ENCODE measurements around the gene TOR4A. TPM values are rescaled to one million over a fixed set of nuclear protein-coding genes. Genes with fewer than 3 reads are reported as not detected.
A peak's percentile ranks its signal among the peaks of the same experiment; 100 is the strongest.
"Not testable (repeated sequence)": the region's sequence is repeated elsewhere in the genome, so short reads cannot be mapped to it uniquely, and the experiment has no call there.

The TOR4A gene
- total RNA-seq, 1 experiment from 2014 or later, result 38.2 TPM

DNA sequence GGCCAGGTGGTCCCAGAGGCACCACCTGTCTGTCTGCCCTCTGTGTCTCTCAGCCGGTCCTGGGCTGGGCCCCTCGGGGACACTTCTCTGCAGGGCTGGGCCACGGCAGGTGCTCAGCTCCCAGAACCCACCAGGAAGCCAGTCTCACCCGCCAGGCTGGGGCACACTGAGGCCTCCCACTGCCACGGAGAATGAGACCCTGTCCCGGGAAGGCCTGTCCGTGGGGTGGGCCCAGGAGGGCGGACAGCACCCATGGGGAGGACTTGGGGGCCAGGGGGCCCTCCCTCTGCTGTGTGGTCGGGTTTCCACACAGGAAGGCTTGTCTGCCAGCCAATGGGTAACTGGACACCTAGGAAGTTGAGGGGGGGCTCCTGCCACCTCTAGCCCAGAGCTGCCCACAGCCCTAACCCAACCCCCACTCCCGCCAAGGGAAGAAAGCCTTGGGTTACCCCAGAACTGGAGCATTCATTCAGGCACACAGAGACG is 40.5 kb upstream of the TOR4A start:
- in situ Hi-C loops (cut with HindIII; ENCODE audit: low sequenced_read_pairs), result no loop called here

DNA sequence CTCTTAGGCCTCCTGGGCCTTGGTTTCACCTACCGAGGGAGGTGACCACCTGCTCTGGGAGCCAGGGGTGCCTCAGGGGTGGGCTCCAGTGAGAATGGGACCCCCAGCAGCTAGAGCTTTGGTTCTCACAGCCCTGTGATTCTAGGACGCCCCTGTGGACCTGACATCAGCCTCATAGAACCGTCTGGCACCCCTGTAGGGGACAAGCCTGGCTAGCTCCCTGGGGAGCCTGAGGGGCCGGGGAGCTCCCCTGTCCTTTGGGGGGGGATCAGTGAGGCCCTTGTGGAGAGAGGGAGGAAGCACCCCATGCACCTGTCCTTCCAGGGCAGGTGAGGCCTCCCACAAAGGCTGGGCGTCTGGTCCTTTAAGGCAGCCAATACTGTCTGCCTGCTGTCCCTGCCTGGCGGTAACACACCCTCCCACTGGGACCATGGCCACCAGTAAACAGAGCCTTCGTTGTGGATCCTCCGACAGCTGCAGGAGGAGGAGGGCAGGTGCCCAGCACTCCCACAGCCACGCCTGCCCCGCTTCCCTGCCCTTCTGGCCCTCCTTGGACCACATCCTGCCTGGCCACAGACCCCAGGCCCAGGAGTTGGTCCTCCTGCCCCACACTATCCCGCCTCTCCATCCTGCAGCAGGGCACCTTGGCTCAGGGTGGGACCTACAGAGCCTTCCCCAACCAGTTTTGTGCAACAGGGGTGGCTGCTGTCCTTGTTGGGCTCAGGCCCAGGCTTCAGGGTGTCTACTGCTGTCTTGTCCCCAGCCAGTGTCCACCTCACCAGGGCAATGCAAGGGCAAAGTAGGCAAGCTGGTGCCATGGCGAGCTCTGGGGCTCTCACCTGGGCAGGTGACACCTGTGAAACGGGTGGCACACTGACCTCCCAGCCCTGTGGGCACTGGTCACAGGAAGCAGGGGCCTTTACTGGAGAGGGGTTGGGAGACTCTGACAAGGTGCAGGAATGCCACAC is 39.5 kb upstream of the TOR4A start:
- DNase-seq (ENCODE audit: low spot score), result no peak
- in situ Hi-C loops (cut with HindIII; ENCODE audit: low sequenced_read_pairs), result no loop called here

More for the DNA sequence above, 40.5 kb upstream of the TOR4A start:
- DNase-seq (ENCODE audit: low spot score), result no peak

DNA sequence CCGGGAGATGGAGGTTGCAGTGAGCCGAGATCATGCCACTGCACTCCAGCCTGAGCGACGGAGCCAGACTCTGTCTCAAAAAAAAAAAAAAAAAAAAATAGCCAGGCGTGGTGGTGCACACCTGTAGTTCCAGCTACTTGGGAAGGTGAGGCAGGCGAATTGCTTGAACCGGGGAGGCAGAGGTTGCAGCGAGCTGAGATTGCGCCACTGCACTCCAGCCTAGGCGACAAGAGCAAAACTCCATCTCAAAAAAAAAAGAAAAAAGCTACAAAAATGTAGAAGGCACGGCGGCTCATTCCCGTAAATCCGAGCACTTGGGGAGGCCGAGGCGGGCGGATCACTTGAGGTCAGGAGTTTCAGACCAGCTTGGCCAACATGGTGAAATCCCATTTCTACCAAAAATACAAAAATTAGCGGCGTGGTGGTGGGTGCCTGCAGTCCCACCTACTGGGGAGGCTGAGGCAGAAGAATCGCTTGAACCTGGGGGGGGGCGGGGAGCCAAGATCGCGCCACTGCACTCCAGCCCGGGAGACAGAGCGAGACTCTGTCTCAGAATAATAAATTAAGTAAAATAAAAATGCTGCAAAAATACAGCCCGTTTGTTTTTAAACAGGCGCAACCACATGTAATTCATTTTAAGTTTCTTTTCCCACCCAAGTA is 37.9 kb upstream of the TOR4A start:
- DNase-seq (ENCODE audit: low spot score); in situ Hi-C loops (cut with HindIII; ENCODE audit: low sequenced_read_pairs): not testable (repeated sequence)

DNA sequence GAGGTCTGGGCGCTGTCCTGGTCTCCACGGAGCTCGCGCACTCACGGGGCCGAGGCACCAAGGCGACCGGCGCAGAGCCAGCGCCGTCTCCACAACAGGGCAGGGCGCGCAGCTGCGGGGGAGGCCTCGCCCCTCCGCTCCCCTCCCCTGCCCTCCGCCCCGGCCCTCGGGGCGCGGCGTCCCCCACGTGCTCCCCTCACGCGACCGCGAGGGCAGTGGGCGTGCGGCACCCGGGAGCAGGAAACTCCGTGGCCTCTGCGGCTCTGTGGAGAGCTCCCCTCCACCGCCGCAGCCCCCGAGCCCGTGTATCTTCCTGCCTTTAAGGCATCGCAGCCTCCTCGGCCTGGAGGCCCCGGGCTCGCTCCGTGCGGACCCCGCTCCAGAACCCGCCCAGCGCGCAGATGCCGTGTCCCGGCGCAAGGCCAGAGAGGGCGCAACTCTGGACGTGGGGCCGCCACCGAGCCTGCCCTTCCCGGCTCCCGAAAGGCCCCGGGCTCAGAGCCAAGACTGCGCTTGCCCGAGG is 37.1 kb upstream of the TOR4A start:
- in situ Hi-C loops (cut with HindIII; ENCODE audit: low sequenced_read_pairs), result no loop called here
- DNase-seq (ENCODE audit: low spot score), result no peak

DNA sequence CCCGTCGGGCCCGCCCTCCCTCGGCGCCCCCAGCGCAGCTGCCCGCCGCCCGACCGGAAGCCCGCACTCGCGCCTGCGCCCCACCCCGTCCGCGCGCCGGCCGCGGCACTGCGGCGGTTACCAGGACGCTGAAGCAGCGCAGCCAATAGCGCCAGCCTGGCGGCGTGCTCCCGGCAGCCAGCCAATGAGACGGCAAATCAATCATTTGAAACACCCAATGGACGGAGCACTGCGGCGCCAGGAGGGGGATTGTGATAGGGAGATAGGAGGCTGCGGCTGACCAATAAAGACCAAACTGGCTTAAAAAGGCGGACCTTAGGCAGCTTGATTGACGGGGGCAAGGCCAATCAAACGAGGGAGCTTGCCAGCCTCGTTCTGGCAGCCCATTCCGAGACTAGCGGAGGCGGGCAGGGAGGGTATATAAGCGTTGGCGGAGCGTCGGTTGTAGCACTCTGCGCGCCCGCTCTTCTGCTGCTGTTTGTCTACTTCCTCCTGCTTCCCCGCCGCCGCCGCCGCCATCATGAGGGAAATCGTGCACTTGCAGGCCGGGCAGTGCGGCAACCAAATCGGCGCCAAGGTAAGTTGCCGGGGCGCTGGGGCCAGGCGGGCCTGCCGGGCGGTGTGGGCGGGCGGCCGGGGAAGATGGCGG is 36.6 kb upstream of the TOR4A start, which contains the start of gene TUBB4B:
TUBB4B (plus strand) TSS at position 447 of the 649 bp plus-strand sequence; CDS start at position 521, 74 bp downstream.
- in situ Hi-C loops (cut with HindIII; ENCODE audit: low sequenced_read_pairs), result no loop called here
- DNase-seq (ENCODE audit: low spot score), result peak; percentile 100

DNA sequence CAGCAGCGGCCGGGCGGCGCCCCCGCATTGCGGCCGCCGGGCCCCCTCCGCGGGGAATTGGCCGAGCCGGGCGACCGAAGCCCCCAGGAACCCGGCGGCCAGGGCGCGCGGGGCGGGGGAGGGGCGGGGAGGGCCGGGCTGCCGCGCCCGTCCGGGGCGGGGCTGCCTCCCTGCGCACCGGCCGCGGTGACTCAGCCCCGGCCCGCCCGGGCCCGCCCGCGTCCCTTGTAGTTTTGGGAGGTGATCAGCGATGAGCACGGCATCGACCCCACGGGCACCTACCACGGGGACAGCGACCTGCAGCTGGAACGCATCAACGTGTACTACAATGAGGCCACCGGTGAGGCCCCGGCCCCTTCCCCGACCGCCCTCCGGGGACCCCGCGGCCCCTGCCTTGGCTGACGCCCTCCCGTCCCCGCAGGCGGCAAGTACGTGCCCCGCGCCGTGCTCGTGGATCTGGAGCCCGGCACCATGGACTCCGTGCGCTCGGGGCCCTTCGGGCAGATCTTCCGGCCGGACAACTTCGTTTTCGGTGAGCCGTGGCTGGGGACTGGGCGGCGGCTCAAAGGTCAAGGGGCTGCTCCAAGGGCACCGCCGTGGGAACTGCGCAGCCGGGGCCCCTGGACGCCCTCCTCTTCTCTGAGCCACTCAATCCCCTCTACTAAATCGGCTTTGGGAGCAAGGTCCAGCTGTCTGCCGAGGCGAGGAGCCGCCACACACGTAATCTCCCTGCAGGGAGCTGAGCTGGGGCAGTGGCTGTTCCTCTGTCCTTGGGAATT is 35.8 kb upstream of the TOR4A start:
- in situ Hi-C loops (cut with HindIII; ENCODE audit: low sequenced_read_pairs), result no loop called here
- no peak for DNase-seq (ENCODE audit: low spot score)

DNA sequence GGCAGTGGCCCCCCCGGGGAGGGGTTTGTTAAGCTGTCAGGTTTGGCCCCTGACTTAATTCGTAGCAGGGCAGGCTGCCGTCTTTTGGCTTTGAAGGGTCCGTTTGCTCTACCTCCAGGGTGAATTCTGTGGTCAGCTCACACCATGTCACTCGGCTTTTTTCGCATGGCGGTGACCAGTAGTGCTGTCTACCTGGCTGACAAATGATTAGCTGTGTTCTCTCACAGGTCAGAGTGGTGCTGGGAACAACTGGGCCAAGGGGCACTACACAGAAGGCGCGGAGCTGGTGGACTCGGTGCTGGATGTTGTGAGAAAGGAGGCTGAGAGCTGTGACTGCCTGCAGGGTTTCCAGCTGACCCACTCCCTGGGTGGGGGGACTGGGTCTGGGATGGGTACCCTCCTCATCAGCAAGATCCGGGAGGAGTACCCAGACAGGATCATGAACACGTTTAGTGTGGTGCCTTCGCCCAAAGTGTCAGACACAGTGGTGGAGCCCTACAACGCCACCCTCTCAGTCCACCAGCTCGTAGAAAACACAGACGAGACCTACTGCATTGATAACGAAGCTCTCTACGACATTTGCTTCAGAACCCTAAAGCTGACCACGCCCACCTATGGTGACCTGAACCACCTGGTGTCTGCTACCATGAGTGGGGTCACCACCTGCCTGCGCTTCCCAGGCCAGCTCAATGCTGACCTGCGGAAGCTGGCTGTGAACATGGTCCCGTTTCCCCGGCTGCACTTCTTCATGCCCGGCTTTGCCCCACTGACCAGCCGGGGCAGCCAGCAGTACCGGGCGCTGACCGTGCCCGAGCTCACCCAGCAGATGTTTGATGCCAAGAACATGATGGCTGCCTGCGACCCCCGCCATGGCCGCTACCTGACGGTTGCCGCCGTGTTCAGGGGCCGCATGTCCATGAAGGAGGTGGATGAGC is 35.0 kb upstream of the TOR4A start:
- in situ Hi-C loops (cut with HindIII; ENCODE audit: low sequenced_read_pairs), result no loop called here
- no peak for DNase-seq (ENCODE audit: low spot score)

DNA sequence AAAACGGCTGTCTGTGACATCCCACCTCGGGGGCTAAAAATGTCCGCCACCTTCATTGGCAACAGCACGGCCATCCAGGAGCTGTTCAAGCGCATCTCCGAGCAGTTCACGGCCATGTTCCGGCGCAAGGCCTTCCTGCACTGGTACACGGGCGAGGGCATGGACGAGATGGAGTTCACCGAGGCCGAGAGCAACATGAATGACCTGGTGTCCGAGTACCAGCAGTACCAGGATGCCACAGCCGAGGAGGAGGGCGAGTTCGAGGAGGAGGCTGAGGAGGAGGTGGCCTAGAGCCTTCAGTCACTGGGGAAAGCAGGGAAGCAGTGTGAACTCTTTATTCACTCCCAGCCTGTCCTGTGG is 34.3 kb upstream of the TOR4A start:
- in situ Hi-C loops (cut with HindIII; ENCODE audit: low sequenced_read_pairs), result not testable (repeated sequence)

DNA sequence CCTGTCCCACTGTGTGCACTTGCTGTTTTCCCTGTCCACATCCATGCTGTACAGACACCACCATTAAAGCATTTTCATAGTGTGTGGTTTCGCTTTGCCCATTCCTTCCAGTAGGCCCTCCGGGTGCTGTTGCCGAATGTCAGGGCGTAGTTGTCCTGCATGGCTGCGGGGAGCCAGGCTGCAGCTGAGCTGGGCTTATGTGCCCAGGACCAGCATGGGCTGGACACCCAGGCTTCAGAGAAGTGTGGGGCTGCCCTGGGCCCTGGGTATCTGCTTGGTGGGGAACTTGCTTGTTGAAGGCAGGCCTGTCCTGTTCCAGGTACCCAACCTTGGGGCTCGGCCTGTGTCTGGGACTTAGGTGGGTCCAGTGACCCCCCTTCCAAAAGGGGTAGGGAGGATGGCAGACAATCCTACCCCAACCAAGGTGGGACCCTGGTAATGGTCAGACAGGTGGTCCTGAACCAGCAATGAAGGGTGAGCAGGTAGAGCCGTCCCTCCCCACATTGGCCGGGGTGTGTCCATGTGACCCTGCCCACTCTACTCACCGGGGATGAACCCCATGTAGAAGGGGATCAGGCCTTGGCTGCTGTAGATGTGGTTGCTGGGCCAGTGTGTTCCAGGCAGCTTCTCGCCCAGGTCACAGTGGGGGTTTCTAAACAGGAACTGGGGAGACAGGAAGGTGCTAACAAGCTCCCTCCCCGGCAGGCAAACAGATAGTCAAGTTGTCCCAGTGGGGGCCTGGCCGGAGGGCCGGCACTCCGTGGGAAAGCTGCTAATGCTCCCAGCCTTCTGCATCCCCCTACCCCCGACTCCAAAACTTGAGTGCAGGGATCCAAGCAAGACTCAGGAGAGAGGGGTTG is 33.7 kb upstream of the TOR4A start:
- in situ Hi-C loops (cut with HindIII; ENCODE audit: low sequenced_read_pairs), result no loop called here
- DNase-seq (ENCODE audit: low spot score), result no peak

More for the DNA sequence above, 34.3 kb upstream of the TOR4A start:
- not testable (repeated sequence) for DNase-seq (ENCODE audit: low spot score)

DNA sequence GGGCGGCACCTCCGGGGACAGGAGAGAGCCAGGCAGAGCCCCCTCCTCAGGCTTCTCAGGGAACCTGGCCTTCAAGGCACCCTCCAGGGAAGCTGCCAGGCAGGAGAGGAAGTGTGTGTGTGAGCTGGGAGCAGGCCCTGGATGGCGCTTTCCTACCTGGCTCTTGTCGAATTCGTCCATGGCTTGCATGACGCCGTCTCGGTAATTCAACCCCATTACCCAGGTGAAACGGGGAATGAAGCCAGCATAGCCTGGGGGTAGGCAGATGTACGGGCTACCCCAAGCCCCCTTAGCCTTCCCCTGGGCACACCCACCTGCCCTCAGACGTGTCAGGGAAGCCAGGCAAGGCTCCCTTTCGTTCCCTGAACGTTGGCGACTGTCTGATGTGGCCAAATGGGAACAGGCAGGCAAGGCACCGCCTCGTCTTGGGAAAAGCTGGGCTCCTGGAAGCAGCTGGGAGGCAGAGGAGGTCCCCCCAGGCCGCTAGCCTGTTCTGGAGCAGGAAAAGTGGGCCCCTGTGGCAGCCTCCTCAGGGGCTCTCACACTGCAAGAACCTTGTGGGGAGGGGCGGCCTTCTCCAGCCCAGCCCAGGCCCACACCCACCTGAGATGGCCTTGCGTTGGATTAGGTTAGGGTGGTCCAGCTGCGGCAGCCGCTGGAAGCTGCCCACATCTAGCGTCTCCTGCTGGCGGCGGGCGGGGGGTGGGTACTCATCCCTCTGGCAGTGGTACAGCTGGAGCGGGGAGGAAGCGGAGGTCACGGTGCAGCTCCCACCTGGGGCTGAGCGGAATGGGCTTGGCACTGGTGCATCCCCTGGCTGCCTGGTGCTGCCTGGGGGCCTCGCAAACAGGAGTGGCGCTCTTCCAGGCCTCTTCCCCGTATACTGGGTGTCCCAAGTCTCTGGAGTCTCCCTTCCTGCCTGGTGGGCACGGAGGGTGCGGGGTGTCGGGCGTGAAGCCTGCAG is 32.8 kb upstream of the TOR4A start:
- in situ Hi-C loops (cut with HindIII; ENCODE audit: low sequenced_read_pairs), result no loop called here
- no peak for DNase-seq (ENCODE audit: low spot score)

DNA sequence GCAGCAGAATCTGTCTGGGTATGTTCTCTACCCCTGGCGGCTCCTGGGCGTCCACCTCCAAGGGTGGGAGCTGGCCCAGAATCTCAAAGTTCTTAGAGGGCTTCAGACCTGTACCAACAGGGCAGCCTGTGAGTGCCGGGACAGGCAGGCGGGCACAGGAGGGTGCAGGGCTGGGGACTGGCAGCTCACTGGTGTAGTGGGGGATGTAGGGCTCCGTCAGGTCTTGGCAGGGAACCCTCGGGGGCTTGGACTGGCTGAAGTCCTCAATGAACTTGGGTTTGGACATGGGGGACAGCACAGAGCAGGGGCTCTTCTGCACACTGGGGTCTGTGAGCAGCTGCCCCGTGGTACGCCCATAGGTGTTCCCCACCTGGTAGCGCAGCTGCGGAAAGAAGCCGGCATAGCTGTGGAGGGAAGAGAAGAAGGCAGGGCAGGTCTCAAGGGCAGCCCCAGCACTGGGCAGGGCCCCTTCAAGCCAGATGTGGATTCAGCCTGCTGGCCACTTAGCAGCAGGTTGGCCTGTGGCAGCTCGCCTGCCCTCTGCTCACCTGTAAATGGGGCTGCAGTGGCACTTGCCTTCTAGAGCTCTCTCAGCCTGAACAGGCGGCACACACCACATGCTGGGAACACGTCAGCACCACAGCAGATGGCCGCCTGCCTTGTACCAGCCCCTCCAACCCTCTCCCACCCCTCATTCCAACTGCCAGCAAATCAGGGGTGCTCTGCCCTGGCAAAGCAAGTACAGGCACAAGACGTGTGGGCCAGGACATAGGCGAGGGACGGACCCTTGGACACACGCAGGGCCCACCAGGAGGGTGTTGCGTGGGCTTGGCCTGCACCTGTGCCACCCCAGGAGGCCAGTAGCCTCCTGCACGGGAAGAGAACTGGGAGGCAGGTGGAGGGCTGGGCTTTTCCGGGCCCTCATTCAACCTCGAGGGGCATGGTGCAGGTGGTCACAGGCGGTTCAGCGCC is 31.8 kb upstream of the TOR4A start:
- no peak for DNase-seq (ENCODE audit: low spot score)
- in situ Hi-C loops (cut with HindIII; ENCODE audit: low sequenced_read_pairs), result no loop called here

DNA sequence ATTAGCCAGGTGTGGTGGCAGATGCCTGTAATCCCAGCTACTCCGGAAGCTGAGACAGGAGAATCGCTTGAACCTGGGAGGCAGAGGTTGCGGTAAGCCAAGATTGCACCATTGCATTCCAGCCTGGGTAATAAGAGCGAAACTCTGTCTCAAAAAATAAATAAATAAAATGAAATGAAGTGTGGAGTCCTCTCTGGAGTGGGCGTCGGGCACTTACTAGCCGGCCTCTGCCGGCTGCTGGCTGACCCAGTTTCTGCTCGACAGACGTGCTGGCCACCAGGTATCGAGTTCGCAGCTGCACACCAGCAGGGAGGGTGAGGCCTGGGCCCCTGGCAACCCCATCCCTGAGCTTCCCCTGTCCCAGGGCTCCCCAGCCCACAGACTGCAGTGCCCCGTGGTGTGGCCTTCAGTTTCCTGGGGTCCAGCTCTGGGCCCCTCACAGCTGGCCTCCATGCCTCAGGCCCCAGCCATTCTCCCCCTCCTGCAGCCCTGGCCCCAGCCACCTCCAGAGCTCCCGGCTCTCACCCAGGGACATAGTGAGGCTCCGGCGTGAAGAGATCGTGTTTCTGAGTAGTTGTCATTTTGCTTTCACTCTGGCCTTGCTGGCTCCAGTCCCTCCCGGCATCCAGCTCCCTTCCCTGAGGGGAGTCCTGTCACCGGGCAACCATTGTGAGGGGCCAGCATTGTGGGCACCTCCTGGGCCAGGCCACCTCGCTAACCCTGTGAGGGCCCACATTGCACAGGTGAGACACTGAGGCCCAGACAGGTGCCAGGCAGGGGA is 30.2 kb upstream of the TOR4A start:
- in situ Hi-C loops (cut with HindIII; ENCODE audit: low sequenced_read_pairs), result no loop called here
- DNase-seq (ENCODE audit: low spot score), result no peak

DNA sequence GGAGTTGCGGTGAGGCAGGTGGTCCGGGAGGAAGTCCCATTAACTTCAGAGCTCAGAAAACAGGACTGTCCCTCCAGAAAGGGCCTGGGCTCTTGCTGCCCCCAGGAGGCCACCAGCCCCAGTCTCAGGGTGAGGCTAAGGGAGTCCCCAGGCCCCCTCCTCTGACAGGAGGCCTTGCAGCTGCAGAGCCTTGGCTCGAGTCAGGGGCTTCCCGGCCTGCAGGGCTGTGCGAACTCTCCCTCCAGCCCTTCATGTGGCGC is 29.7 kb upstream of the TOR4A start:
- no peak for DNase-seq (ENCODE audit: low spot score)
- in situ Hi-C loops (cut with HindIII; ENCODE audit: low sequenced_read_pairs), result no loop called here
